ENCODE data around the gene TLE5.
A peak's percentile ranks its signal among the peaks of the same experiment; 100 is the strongest.
"Not testable (repeated sequence)": the region's sequence is repeated elsewhere in the genome, so short reads cannot be mapped to it uniquely, and the experiment has no call there.

TLE5 gene

GRCh38 chr19:3020321-3020960, 41.9 kb downstream of the TLE5 start:
- no peak for DNase-seq

- DNase-seq = no peak
These were observed 43.0 kb downstream of the TLE5 start for GRCh38 chr19:3019211-3019854.

GRCh38 chr19:3017923-3018322, 44.4 kb downstream of the TLE5 start:
- no peak for DNase-seq

- no peak for DNase-seq
These were observed 46.9 kb downstream of the TLE5 start for GRCh38 chr19:3015126-3016057.

DNA sequence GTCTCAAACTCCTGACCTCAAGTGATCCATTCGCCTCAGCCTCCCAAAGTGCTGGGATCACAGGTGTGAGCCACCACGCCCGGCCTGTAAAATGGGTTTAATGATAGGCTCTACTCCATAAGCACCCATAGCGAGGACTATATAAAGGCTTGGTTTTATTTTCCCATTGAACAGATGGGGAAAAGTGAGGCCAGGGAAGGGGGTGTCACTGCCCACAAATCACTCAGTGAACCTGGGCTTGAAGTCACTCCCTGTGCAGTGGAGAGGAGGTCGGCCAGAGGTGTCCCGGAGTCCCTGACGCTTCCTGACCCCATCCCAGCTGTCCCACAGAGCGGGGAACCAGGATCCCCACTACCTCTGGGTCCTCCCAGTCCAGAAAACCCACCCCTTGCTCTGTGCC, 48.2 kb downstream of the TLE5 start:
- no peak for DNase-seq

- DNase-seq = no peak
These were observed 49.0 kb downstream of the TLE5 start for GRCh38 chr19:3013263-3013725.

DNA sequence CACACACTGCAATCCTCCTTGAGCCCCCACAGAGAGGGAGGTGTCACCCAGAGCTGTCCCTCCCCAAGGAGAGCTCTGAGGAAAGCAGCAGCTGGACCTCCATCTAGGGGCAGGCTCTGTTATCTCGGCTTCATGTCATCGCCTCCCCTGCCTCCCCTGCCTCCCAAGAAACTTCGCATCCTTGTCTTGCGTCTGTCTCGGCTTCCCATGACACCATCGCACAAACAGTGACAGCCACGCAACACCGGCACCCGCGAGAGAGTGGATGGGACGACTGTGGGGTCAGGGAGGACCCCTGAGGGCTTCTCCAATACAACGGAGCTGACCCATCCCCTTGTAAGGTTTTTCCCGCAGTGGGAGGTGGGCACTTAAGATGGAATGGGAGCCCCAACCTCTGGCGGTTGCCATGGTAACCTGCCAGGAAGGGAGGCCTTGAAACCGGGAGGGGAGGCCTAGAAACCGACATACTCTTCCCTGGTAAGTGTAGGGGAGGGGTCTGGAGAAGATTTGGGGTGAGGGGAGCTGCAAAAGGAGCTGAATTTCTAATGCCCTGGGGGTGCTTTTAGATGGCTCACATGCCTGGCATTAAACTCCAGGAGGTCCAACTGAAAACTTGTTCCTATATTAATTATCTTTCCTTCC, 49.6 kb downstream of the TLE5 start:
- DNase-seq = no peak

GRCh38 chr19:3012059-3012458, 50.2 kb downstream of the TLE5 start:
- not testable (repeated sequence) for DNase-seq

GRCh38 chr19:3010871-3011270, 51.4 kb downstream of the TLE5 start:
- no peak for DNase-seq

- no peak for DNase-seq
These were observed 53.3 kb downstream of the TLE5 start for GRCh38 chr19:3008994-3009393.

DNA sequence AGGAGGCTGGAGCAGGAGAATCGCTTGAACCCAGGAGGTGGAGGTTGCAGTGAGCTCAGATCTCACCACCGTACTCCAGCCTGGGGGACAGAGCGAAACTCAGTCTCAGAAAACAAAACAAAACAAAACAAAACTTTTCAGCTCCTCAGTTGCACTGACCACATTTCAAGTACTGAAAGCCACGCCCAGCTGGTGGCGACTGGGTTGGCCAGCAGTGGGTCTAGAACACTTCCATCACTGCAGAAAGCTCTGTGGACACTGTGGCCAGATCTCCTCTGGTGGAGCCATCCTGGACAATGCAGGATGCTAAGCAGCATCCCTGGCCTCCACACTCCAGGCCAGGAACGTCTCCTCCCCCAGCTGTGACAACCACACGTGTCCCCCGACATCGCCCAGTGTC, 54.3 kb downstream of the TLE5 start:
- no peak for DNase-seq

GRCh38 chr19:3006075-3006767, 56.1 kb downstream of the TLE5 start:
- DNase-seq = peak in 1 of 2 donors; percentile 26

- no peak for DNase-seq
These were observed 57.0 kb downstream of the TLE5 start for GRCh38 chr19:3005345-3005744.

DNA sequence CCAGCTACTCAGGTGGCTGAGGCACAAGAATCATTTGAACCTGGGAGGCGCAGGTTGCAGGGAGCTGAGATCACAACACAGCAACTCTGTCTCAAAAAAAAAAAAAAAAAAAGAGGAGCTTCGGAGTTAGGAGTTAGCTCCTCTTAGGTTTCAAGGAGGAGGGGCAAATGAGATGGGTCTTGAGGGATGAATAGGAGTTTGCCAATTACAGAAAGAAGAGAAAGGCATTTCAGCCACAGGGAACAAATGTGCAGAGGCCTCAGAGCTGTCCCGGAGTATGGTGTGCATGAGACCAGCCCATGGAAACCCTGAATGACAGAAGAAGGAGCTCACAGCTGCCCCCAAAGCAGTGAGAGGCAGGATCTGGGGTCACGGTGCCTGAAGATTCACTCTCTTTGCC, 57.8 kb downstream of the TLE5 start:
- DNase-seq = no peak

DNA sequence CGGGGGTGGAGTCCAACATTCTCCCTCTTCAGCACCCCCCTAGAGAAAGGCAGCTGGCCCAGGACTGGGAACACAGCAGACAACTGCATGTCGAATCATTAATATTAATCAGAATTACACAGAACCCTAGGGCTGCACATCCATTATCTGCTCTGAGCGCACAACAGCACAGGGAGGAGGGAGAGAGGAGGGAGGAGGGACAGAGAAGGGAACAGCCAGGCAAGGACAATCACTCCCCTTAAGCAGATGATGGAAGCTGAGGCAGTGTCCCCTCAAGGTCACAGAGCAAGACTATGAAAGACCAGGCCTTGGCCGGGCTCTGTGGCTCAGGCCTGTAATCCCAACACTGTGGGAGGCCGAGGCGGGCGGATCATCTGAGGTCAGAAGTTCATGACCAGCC, 59.2 kb downstream of the TLE5 start:
- DNase-seq = no peak

All from CD4-positive, alpha-beta T cell treated with Interleukin-1 beta for 1 hour (primary cell).